Natural killer cell (primary cell): ENCODE results near the gene UGT2B7. TPM values are rescaled to one million over a fixed set of nuclear protein-coding genes. Genes with fewer than 3 reads are reported as not detected.

Experiments
- ATAC-seq, 3 donors: fragments of 150-1000 bp in 2 of 3; fragments of 200-7000 bp in 1 of 3; cut with Tn5 transposase; 1 replicate in 1 of 3; 2 replicates in 2 of 3; pipeline ENCODE4 v1.10.0; 2021; ENCODE audit warnings: mild to moderate bottlenecking in 2 of 3, moderate library complexity in 2 of 3
- DNase-seq, 2 donors: peaks; one replicate each; pipeline versions ENCODE4 v3.0.0 to v3.0.0-alpha.2; 2013 to 2021; ENCODE audit warnings: mixed read lengths in 1 of 2
- H3K27ac ChIP-seq: one replicate; pipeline ENCODE4 v1.5.1; 2013; ENCODE audit warnings: mild to moderate bottlenecking, low read length
- H3K27me3 ChIP-seq: one replicate; pipeline ENCODE4 v1.6.1; 2013; ENCODE audit warnings: low read length; ENCODE audit not compliant: control insufficient read depth, insufficient read depth
- H3K36me3 ChIP-seq: one replicate; pipeline ENCODE4 v1.6.1; 2013; ENCODE audit warnings: low read length; ENCODE audit not compliant: control insufficient read depth, insufficient read depth
- H3K4me1 ChIP-seq: one replicate; pipeline ENCODE4 v1.6.1; 2013; ENCODE audit warnings: low read length; ENCODE audit not compliant: control insufficient read depth, insufficient read depth
- H3K4me3 ChIP-seq: one replicate; pipeline ENCODE4 v1.5.1; 2013; ENCODE audit warnings: low read length
- H3K9me3 ChIP-seq: one replicate; pipeline ENCODE4 v1.6.1; 2013; ENCODE audit warnings: low read length; ENCODE audit not compliant: control insufficient read depth, insufficient read depth
- H3K27ac Mint-ChIP-seq, 2 donors: one replicate each; pipeline ENCODE4 v1.8.0; 2022; ENCODE audit warnings: mild to moderate bottlenecking in 2 of 2, mixed read lengths in 2 of 2, moderate library complexity in 1 of 2
- H3K27me3 Mint-ChIP-seq, 2 donors: one replicate each; pipeline ENCODE4 v1.8.0; 2022; ENCODE audit warnings: low read depth in 2 of 2, mixed read lengths in 2 of 2
- H3K36me3 Mint-ChIP-seq: one replicate; pipeline ENCODE4 v1.8.0; 2022; ENCODE audit warnings: mixed read lengths
- H3K4me1 Mint-ChIP-seq, 2 donors: one replicate each; pipeline ENCODE4 v1.8.0; 2022; ENCODE audit warnings: mixed read lengths in 2 of 2
- H3K4me3 Mint-ChIP-seq: one replicate; pipeline ENCODE4 v1.8.0; 2022; ENCODE audit warnings: mild to moderate bottlenecking, moderate library complexity, mixed read lengths
- H3K9me3 Mint-ChIP-seq, 2 donors: one replicate each; pipeline ENCODE4 v1.8.0; 2022; ENCODE audit warnings: mixed read lengths in 2 of 2
- CTCF ChIP-seq: fragments of 200-600 bp; IDR thresholded peaks from one replicate; pipeline ENCODE4 v1.8.0; 2022; ENCODE audit warnings: antibody characterized with exemption
- WGBS: methylation state at CpG from one replicate; pipeline ENCODE4 v1.1.7; 2013; ENCODE audit warnings: missing lambda C conversion rate; ENCODE audit not compliant: insufficient coverage; 5-methylcytosine and 5-hydroxymethylcytosine counted together
- intact Hi-C: fragments of 100-400 bp; cut with micrococcal nuclease; formaldehyde crosslinking; loops from one replicate; pipeline ENCODE4 v1.14.2; 2022
- total RNA-seq, 4 donors: library from RNA; stranded (reverse); fragments of 120-200 nt in 1 of 4; gene quantifications; one replicate each; pipeline versions ENCODE4 v1.2.3 to v1.2.4, GENCODE V29; 2013 to 2022

UGT2B7 gene
- total RNA-seq, 3 donors from 2014 or later (not counting 1 experiment from before 2014, with no cell fraction given) = not detected

- intact Hi-C loops = no loop called here
- no peak for TF ChIP-seq CTCF
- H3K27me3 ChIP-seq = no peaks in the 10 kb centered on the region
- no peaks in the 10 kb centered on the region for H3K36me3 ChIP-seq
- DNase-seq (no peak), ATAC-seq (no peak)
- no peak overlapping the region for H3K27ac ChIP-seq
- no peaks in the 10 kb centered on the region for H3K4me1 ChIP-seq
- Mint-ChIP-seq H3K27me3 (no peaks in the 10 kb centered on the region), H3K9me3 (peaks cover 4 to 12% of the 10 kb centered on the region in 2 donors), H3K4me3 (no peak overlapping the region), H3K27ac (no peak overlapping the region), H3K4me1 (no peaks in the 10 kb centered on the region), H3K36me3 (no peaks in the 10 kb centered on the region)
- no peak overlapping the region for H3K4me3 ChIP-seq
- 83% methylated on average over 2 of the region's 2 CpGs for WGBS
- peaks cover 8% of the 10 kb centered on the region for H3K9me3 ChIP-seq
These were observed 7.8 kb upstream of the UGT2B7 start for GRCh38 chr4:69088473-69088872.

DNA sequence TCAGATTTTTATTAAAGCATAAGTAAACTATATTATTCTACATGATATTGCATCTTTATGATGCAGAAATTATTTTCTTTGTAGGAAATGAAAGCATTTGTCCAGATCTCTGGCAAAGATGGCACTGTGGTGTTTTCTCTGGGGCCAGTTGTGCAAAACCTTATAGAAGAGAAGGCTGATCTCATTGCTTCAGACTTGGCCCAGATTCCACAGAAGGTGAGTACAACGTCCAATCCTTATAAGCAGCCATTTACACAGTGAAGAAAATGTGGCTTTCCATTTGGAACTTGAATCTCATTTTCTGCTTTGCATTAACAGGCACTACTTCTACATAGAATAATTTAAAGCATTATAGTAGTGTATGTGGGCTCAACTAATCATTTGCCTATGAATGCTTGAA, 6.9 kb upstream of the UGT2B7 start:
- no peaks in the 10 kb centered on the region for H3K27me3 Mint-ChIP-seq
- H3K27me3 ChIP-seq = no peaks in the 10 kb centered on the region
- intact Hi-C loops = no loop called here
- no peak overlapping the region for H3K4me3 ChIP-seq
- H3K36me3 Mint-ChIP-seq = no peaks in the 10 kb centered on the region
- no peak overlapping the region for H3K27ac Mint-ChIP-seq
- peaks cover 8% of the 10 kb centered on the region for H3K9me3 ChIP-seq
- DNase-seq = no peak
- WGBS = 57% methylated on average over 1 of the region's 1 CpG
- H3K4me1 Mint-ChIP-seq = no peaks in the 10 kb centered on the region
- no peaks in the 10 kb centered on the region for H3K4me1 ChIP-seq
- no peaks in the 10 kb centered on the region for H3K36me3 ChIP-seq
- ATAC-seq = no peak
- no peak overlapping the region for H3K4me3 Mint-ChIP-seq
- no peak for TF ChIP-seq CTCF
- peaks cover 4 to 12% of the 10 kb centered on the region in 2 donors for H3K9me3 Mint-ChIP-seq
- H3K27ac ChIP-seq = no peak overlapping the region

GRCh38 chr4:69092190-69092589, 4.1 kb upstream of the UGT2B7 start:
- H3K9me3 ChIP-seq = peaks cover 8% of the 10 kb centered on the region
- no peaks in the 10 kb centered on the region for H3K27me3 ChIP-seq
- H3K36me3 ChIP-seq = no peaks in the 10 kb centered on the region
- no peaks in the 10 kb centered on the region for H3K4me1 ChIP-seq
- Mint-ChIP-seq H3K36me3 (no peaks in the 10 kb centered on the region), H3K4me1 (no peaks in the 10 kb centered on the region), H3K9me3 (peaks cover 4 to 15% of the 10 kb centered on the region in 2 donors), H3K27ac (no peak overlapping the region), H3K4me3 (no peak overlapping the region), H3K27me3 (no peaks in the 10 kb centered on the region)
- ATAC-seq (no peak), DNase-seq (no peak)
- no peak overlapping the region for H3K4me3 ChIP-seq
- WGBS = no CpG with 5 or more reads among the region's 1 CpG
- intact Hi-C loops = no loop called here
- no peak overlapping the region for H3K27ac ChIP-seq
- TF ChIP-seq CTCF = no peak

- ATAC-seq = no peak
- Mint-ChIP-seq H3K27me3 (no peaks in the 10 kb centered on the region), H3K36me3 (no peaks in the 10 kb centered on the region), H3K9me3 (peaks cover 4 to 13% of the 10 kb centered on the region in 2 donors), H3K4me1 (no peaks in the 10 kb centered on the region), H3K4me3 (no peak overlapping the region), H3K27ac (no peak overlapping the region)
- DNase-seq = no peak
- TF ChIP-seq CTCF = no peak
- Histone ChIP-seq H3K4me3 (no peak overlapping the region), H3K27ac (no peak overlapping the region), H3K4me1 (no peaks in the 10 kb centered on the region), H3K36me3 (no peaks in the 10 kb centered on the region), H3K27me3 (no peaks in the 10 kb centered on the region), H3K9me3 (peaks cover 8% of the 10 kb centered on the region)
- 67% methylated on average over 6 of the region's 6 CpGs for WGBS
- intact Hi-C loops = no loop called here
These were observed 3.2 kb upstream of the UGT2B7 start for GRCh38 chr4:69092980-69093568.
